GM21619 (cell line): ENCODE measurements around the gene METTL9.
A peak's percentile ranks its signal among the peaks of the same experiment; 100 is the strongest.
"Not testable (repeated sequence)": the region's sequence is repeated elsewhere in the genome, so short reads cannot be mapped to it uniquely, and the experiment has no call there.

Experiments used
- ATAC-seq: cut with Tn5 transposase; IDR thresholded peaks from one replicate; pipeline ENCODE4 v1.9.1; 2021; ENCODE audit not compliant: unreplicated experiment

Gene METTL9

GRCh38 chr16:21573506-21573905, 25.9 kb upstream of the METTL9 start:
- not testable (repeated sequence) for ATAC-seq

DNA sequence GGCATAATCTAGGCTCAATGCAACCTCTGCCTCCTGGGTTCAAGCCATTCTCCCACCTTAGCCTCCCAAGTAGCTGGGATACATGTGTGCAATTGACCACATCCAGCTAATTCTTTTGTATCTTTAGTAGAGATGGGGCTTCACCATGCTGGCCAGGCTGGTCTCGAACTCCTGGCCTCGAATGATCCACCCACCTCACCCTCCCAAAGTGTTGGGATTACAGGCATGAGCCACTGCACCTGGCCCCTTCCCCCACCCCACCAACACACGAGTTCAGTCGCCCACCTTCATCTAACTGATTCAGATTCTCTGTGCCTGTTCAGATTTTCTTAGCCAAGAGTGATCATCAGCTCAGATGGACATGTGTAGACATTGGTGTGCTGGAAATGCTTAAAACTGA, 25.0 kb upstream of the METTL9 start:
- ATAC-seq = no peak

DNA sequence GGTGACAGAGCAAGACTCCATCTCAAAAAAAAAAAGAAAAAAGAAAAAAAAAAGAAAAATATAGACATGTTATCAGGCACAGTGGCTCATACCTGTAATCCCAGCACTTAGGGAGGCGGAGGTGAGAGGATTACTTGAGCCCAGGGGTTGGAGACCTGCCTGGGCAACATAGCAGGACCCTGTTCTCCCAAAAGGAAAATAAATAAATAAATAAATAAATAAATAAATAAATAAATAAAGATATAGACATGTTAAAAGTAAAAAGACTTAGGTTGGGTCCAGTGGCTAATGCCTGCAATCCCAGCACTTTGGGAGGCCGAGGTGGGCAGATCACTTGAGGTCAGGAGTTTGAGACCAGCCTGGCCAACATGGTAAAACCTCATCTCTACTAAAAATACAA, 23.1 kb upstream of the METTL9 start:
- ATAC-seq = not testable (repeated sequence)

DNA sequence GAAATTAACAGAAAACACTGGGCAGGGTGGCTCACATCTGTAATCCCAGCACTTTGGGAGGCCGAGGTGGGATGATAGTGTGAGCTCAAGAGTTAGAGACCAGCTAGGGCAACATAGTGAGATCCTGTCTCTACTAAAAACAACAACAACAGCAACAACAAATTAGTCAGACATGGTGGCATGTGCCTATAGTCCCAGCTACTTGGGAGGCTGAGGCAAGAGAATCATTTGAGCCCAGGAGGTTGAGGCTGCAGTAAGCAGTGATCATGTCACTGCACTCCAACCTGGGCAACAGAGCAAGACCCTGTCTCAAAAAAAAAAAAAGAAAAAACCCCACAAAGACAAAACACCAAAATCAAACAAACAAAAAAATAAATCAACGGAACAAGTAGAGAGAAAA, 21.9 kb upstream of the METTL9 start:
- not testable (repeated sequence) for ATAC-seq

GRCh38 chr16:21578311-21578710, 21.1 kb upstream of the METTL9 start:
- ATAC-seq = not testable (repeated sequence)

DNA sequence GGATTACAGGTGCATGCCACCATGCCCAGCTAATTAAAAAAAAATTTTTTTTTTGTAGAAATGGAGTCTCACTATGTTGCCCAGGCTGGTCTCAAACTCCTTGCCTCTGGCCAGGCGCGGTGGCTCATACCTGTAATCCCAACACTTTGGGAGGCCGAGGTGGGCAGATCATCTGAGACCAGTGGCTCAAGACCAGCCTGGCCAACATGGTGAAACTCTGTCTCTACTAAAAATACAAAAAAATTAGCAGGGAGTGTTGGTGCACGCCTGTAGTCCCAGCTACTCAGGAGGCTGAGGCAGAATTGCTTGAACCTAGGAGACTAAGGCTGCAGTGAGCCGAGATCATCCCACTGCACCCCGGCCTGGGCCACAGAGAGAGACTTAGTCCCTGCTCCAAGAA, 19.2 kb upstream of the METTL9 start:
- ATAC-seq = not testable (repeated sequence)

GRCh38 chr16:21580807-21581206, 18.6 kb upstream of the METTL9 start:
- ATAC-seq = no peak

- ATAC-seq = no peak
Measured at GRCh38 chr16:21584817-21585216, 14.6 kb upstream of the METTL9 start.

- ATAC-seq = not testable (repeated sequence)
Measured at GRCh38 chr16:21588593-21588992, 10.8 kb upstream of the METTL9 start.

GRCh38 chr16:21589551-21589950, 9.8 kb upstream of the METTL9 start:
- no peak for ATAC-seq

DNA sequence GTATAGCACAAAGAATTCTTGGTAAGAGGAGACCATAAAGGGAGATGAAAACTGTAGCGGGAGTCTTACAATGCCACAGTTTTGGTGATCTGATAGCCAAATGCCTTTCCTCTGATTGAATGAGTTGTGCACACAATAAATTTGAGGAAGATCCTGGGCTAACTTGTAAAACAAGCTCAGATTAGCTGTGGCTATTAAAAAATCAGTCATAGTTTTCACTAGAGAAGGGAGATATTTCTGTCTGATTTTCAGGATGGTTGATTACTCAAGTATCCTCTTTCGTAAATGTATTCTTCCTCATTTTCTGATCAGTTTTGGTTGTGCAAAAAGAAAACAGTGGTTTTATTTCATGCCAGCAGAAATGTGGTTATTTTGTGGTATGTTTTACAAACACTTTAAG, 9.1 kb upstream of the METTL9 start:
- ATAC-seq = no peak

DNA sequence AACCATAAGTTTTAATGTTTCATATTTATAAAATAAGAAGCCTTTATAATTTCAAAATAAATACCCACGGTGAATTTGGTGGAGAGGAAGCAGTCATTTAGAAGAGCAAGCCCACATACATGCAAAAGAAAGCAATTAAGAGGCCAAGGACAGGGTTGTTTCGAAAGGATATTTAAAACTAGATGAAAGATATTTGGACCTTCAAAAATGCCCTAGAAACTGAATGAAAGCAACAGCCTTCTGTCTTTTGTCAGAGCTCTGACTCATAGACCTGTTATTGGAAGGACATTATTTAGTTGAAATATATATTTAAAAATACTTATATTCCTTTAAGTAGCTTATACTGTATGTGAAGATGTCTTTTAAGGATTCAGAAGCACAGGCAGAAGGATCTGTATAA, 8.6 kb upstream of the METTL9 start:
- no peak for ATAC-seq

DNA sequence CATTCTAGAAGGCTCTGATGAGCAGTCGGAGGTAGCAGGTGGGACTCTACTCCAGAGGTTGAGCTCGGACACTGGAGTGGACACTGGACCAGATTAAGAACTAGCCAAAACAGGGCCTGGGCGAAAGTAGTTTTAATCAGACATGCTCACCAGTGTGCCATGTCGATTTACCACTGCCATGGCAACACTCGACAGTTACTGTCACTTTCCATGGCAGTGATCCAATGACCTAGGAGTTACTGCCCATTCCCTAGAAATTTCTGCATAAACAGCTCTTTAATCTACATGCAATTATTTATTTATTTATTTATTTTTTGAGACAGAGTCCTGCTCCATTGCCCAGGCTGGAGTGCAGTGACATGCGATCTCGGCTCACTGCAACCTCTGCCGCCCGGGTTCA, 7.2 kb upstream of the METTL9 start:
- ATAC-seq = no peak

GRCh38 chr16:21593530-21594289, 5.7 kb upstream of the METTL9 start:
- ATAC-seq = no peak

- ATAC-seq = no peak
Measured at GRCh38 chr16:21597561-21598030, 1.8 kb upstream of the METTL9 start.

DNA sequence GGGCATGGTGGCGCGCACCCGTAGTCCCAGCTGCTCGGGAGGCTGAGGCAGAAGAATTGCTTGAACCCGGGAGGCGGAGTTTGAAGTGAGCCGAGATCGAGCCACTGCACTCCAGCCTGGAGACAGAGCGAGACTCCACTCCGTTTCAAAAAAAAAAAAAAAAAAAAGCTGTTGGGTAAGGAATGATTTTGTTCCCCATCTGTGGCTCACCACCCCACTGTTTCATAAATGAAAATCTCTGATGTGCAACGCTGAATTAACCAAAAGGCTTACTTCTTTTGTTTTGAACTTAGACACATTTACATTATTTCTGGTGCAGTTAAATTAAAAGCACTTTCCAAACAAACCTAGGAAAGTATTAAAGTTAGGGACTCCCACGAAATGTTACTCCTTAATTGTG, 1.2 kb upstream of the METTL9 start:
- ATAC-seq = no peak

GRCh38 chr16:21598701-21599121, 666 bp upstream of the METTL9 start:
- ATAC-seq = no peak

DNA sequence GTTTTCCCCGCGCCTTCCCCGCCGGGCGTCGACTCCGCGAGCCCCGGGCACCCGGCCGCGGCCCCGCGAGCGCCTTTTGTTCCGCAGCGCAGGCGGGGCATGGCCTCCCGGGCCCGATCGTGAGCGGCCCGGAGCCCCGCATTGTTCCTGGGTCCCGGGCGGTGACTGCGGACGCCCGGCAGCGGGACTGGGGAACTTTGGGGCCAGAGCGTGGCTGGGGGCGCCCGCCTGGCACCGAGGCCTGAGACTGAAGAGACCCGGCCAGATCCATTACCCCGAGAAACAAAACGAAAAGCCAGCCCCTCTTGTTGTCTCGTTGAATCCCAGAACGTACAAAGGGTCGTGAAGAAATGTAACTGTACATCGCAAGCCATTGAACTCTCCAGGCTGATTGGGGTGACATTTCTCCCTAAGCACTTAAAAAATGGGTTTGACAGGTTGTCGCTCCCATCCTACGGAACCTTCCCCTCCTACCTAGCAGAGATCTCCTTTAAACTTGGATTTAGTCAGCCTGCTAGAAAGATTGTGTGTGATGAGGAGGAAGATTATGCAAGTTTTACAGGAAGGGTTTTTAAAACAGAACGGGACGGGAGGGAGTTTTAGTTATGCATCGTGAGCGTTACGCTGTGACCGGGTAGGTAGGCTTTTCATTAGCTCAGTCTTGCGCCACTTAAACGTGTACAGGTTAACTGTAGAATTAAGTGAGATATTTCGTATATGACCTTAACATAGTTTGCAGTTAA, 825 bp downstream of the METTL9 start:
- ATAC-seq = peak; percentile 24

- no peak for ATAC-seq
Measured at GRCh38 chr16:21602785-21603184, 3.4 kb downstream of the METTL9 start.

DNA sequence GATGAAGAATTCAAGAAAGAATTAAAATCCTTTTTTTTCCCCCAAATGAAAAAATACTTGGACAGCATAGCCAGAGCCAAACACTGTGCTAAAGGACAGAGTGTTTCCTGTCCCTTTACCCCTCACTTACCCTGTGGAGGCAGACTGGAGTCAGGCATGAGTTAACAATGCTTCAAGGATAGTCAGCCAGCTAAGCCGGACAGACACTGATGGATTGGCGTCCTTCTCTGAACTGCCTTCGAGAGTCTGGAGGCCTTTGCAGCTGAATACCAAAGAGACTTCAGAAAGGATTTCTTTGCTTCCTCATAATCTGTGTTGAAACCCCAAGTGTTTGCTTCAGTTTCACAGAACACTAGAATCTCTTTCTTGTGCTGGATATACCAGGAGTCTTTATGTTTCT, 4.6 kb downstream of the METTL9 start:
- no peak for ATAC-seq

- ATAC-seq = not testable (repeated sequence)
Measured at GRCh38 chr16:21605848-21606247, 6.5 kb downstream of the METTL9 start.

DNA sequence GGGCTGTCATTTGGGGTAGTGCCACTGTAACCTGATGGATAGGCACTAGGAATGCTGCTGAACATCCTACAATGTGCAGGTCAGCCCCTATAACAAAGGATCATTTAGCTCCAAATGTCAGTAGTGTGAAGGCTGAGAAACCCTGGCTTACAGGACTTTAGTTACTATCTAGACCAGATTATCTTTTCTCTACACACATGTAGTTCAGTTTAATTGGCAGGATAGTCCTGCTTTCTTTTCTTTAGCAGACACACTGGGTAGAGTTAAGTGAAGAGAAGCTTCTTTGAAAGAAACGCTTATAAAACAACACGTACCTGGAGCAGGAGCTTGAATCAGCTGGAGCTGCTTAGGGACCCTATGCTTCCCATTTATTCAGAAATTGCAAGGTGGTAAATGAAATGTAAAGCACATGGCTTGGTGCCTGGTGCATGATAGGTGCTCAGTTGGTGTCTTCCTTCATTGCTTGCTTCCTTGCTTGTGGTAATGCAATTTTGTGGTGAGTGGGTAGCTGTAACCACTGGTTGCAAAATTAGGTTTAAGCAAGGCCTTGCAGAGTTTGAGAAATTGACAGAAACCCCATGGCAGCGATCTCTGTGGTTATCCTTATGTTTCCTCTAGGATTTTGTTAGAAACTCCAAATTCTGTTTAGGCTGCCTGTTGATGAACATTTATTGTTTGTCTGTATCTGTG, 9.4 kb downstream of the METTL9 start:
- ATAC-seq = no peak
